ENCODE data around the gene ALK. TPM values are rescaled to one million over a fixed set of nuclear protein-coding genes. Genes with fewer than 3 reads are reported as not detected.

ALK gene
- total RNA-seq, 1 donor from 2014 or later, result not detected

GRCh38 chr2:29502460-29502911 lies 418.9 kb downstream of the ALK start:
- TF ChIP-seq, protein P1, sequence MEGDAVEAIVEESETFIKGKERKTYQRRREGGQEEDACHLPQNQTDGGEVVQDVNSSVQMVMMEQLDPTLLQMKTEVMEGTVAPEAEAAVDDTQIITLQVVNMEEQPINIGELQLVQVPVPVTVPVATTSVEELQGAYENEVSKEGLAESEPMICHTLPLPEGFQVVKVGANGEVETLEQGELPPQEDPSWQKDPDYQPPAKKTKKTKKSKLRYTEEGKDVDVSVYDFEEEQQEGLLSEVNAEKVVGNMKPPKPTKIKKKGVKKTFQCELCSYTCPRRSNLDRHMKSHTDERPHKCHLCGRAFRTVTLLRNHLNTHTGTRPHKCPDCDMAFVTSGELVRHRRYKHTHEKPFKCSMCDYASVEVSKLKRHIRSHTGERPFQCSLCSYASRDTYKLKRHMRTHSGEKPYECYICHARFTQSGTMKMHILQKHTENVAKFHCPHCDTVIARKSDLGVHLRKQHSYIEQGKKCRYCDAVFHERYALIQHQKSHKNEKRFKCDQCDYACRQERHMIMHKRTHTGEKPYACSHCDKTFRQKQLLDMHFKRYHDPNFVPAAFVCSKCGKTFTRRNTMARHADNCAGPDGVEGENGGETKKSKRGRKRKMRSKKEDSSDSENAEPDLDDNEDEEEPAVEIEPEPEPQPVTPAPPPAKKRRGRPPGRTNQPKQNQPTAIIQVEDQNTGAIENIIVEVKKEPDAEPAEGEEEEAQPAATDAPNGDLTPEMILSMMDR (IDR thresholded peaks at IDR 0.05), result no peak
- Histone ChIP-seq H3K27me3 (no peaks in the 10 kb centered on the region), H3K36me3 (no peaks in the 10 kb centered on the region), H3K4me1 (no peaks in the 10 kb centered on the region), H3K27ac (no peak overlapping the region), H3K9me3 (no peaks in the 10 kb centered on the region), H3K4me3 (no peak overlapping the region)
- intact Hi-C loops (cut with DNase I), result no loop called here
- DNase-seq (ENCODE audit: low spot score in 2 of 2), result no peak

DNA sequence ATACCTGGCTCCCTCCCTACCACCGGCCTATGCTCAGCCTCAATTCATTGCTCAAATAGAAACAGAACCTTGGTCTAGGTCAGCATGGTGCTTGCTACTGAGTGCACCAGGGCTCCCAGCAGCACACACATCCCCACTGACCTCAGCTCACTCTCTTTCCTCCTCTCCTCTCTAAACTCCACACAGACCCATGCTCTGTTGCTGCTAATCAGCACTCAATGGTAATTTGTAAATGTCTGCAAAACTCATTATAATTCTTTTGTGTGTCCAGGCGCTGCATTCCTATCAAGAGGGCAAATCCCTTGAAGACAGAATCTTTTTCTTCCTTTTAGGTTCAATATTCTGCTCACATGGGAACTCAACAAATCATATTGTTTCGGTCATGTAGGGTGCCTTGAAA lies 424.0 kb downstream of the ALK start:
- H3K27ac ChIP-seq, result no peak overlapping the region
- H3K36me3 ChIP-seq, result no peaks in the 10 kb centered on the region
- TF ChIP-seq, protein P1 (IDR thresholded peaks at IDR 0.05), result no peak
- no peaks in the 10 kb centered on the region for H3K27me3 ChIP-seq
- intact Hi-C loops (cut with DNase I), result no loop called here
- no peaks in the 10 kb centered on the region for H3K4me1 ChIP-seq
- H3K9me3 ChIP-seq, result no peaks in the 10 kb centered on the region
- H3K4me3 ChIP-seq, result no peak overlapping the region
- DNase-seq (ENCODE audit: low spot score in 2 of 2), result no peak

- intact Hi-C loops (cut with DNase I), result no loop called here
- no peaks in the 10 kb centered on the region for H3K36me3 ChIP-seq
- H3K27ac ChIP-seq, result no peak overlapping the region
- no peaks in the 10 kb centered on the region for H3K27me3 ChIP-seq
- H3K9me3 ChIP-seq, result no peaks in the 10 kb centered on the region
- DNase-seq (ENCODE audit: low spot score in 2 of 2), result no peak
- H3K4me1 ChIP-seq, result no peaks in the 10 kb centered on the region
- TF ChIP-seq, protein P1 (IDR thresholded peaks at IDR 0.05), result no peak
- H3K4me3 ChIP-seq, result no peak overlapping the region
These were observed 425.2 kb downstream of the ALK start for GRCh38 chr2:29496198-29496597.

GRCh38 chr2:29495536-29496060 lies 425.8 kb downstream of the ALK start:
- Histone ChIP-seq H3K27ac (no peak overlapping the region), H3K9me3 (no peaks in the 10 kb centered on the region), H3K27me3 (no peaks in the 10 kb centered on the region), H3K4me1 (no peaks in the 10 kb centered on the region), H3K4me3 (no peak overlapping the region), H3K36me3 (no peaks in the 10 kb centered on the region)
- DNase-seq (ENCODE audit: low spot score in 2 of 2), result no peak
- intact Hi-C loops (cut with DNase I), result no loop called here
- TF ChIP-seq, protein P1 (IDR thresholded peaks at IDR 0.05), result no peak

- no peaks in the 10 kb centered on the region for H3K4me1 ChIP-seq
- H3K4me3 ChIP-seq, result no peak overlapping the region
- intact Hi-C loops (cut with DNase I), result no loop called here
- TF ChIP-seq, protein P1 (IDR thresholded peaks at IDR 0.05), result no peak
- no peaks in the 10 kb centered on the region for H3K36me3 ChIP-seq
- no peak overlapping the region for H3K27ac ChIP-seq
- H3K27me3 ChIP-seq, result no peaks in the 10 kb centered on the region
- H3K9me3 ChIP-seq, result no peaks in the 10 kb centered on the region
- DNase-seq (ENCODE audit: low spot score in 2 of 2), result no peak
These were observed 426.3 kb downstream of the ALK start for GRCh38 chr2:29495068-29495467.

DNA sequence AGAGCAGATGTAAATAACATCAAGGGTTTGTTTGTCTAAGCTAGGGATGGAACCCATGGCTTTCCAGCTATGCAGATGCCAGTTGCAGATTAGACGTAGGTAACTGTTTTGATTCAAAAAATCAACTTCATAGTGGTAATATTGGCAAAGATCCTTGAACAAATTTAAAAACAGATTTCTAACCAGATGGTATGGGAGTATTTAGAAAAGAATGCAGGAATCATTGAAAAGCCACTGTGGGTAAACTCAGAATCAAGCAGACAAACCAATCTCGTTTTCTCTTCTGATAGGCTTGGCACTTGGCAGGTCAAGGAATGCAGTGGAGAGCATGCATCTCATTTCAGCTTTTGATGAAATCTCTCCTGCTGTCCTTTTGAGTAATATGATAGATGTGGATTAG lies 428.7 kb downstream of the ALK start:
- no peak overlapping the region for H3K27ac ChIP-seq
- TF ChIP-seq, protein P1 (IDR thresholded peaks at IDR 0.05), result no peak

More for the DNA sequence above, 428.7 kb downstream of the ALK start:
- intact Hi-C loops (cut with DNase I), result no loop called here
- Histone ChIP-seq H3K4me3 (no peak overlapping the region), H3K36me3 (no peaks in the 10 kb centered on the region), H3K27me3 (no peaks in the 10 kb centered on the region), H3K9me3 (no peaks in the 10 kb centered on the region), H3K4me1 (no peaks in the 10 kb centered on the region)
- DNase-seq (ENCODE audit: low spot score in 2 of 2), result no peak
